Fibroblast of lung (primary cell): Measurements from ENCODE around the gene ZFAND2B. TPM values are rescaled to one million over a fixed set of nuclear protein-coding genes. Genes with fewer than 3 reads are reported as not detected.

Experiments used
- DNase-seq, 2 donors: peaks; one replicate each; pipeline versions ENCODE4 v3.0.0 to v3.0.0-alpha.2; 2010; ENCODE audit warnings: low read depth in 2 of 2
- H2AFZ ChIP-seq: 2 replicates; pipeline ENCODE4 v1.5.1; 2012; ENCODE audit warnings: low read length, control low read depth, inconsistent platforms
- H3K27ac ChIP-seq: 2 replicates; pipeline ENCODE4 v1.5.1; 2011; ENCODE audit warnings: low read length, control low read depth; ENCODE audit not compliant: insufficient read depth
- H3K27me3 ChIP-seq: 2 replicates; pipeline ENCODE4 v1.5.1; 2011; ENCODE audit warnings: mild to moderate bottlenecking, low read length; ENCODE audit not compliant: control insufficient read depth, insufficient read depth
- H3K36me3 ChIP-seq: 2 replicates; pipeline ENCODE4 v1.5.1; 2011; ENCODE audit warnings: low read length; ENCODE audit not compliant: control insufficient read depth, insufficient read depth
- H3K4me1 ChIP-seq: 2 replicates; pipeline ENCODE4 v1.5.1; 2011; ENCODE audit warnings: low read length; ENCODE audit not compliant: control insufficient read depth, insufficient read depth; ENCODE audit errors: extremely low read depth
- H3K4me2 ChIP-seq: 2 replicates; pipeline ENCODE4 v1.5.1; 2011; ENCODE audit warnings: low read length, control low read depth; ENCODE audit not compliant: insufficient read depth; ENCODE audit errors: extremely low read depth
- H3K4me3 ChIP-seq, 4 experiments: fragments of 200-600 bp in 1 of 4; sonication (generic) in 1 of 4; replicated peaks in 1 of 4; 2 replicates each; pipeline ENCODE4 v1.5.1; 2011 to 2016; ENCODE audit warnings: low read length in 4 of 4, low read depth in 3 of 4, mild to moderate bottlenecking in 3 of 4, control low read depth in 2 of 4, inconsistent platforms in 1 of 4, mixed read lengths in 1 of 4; ENCODE audit not compliant: insufficient read depth in 1 of 4; ENCODE audit errors: control extremely low read depth in 1 of 4
- H3K79me2 ChIP-seq: 2 replicates; pipeline ENCODE4 v1.5.1; 2012; ENCODE audit warnings: mild to moderate bottlenecking, low read length, inconsistent platforms; ENCODE audit not compliant: control insufficient read depth, insufficient read depth
- H3K9ac ChIP-seq: 2 replicates; pipeline ENCODE4 v1.5.1; 2011; ENCODE audit warnings: mild to moderate bottlenecking, low read length, control low read depth; ENCODE audit not compliant: insufficient read depth
- H3K9me3 ChIP-seq: 2 replicates; pipeline ENCODE4 v1.5.1; 2012; ENCODE audit warnings: low read depth, low read length; ENCODE audit not compliant: control insufficient read depth, insufficient read depth
- H4K20me1 ChIP-seq: 2 replicates; pipeline ENCODE4 v1.5.1; 2011; ENCODE audit warnings: low read length; ENCODE audit not compliant: control insufficient read depth, insufficient read depth; ENCODE audit errors: extremely low read depth
- EZH2 ChIP-seq: IDR thresholded peaks from 2 replicates; pipeline ENCODE4 v1.5.1; 2012; ENCODE audit warnings: low read length, control low read depth, mild to moderate bottlenecking; ENCODE audit errors: missing control alignments
- polyA plus RNA-seq, 2 donors: library from polyadenylated mRNA; depleted of rRNA in 1 of 2; stranded (reverse) in 1 of 2; unstranded in 1 of 2; fragments of >200 nt; gene quantifications; 2 replicates each; pipeline ENCODE4 v1.2.1, GENCODE V29; 2011 to 2012; ENCODE audit warnings: missing spikeins in 1 of 2
- total RNA-seq: library from RNA; depleted of rRNA; stranded (reverse); fragments of >200 nt; gene quantifications from 2 replicates; pipeline ENCODE4 v1.2.1, GENCODE V29; 2014
- TF ChIP-seq, protein P1 (sequence below), 2 donors: IDR thresholded peaks in 1 of 2; conservative IDR thresholded peaks in 1 of 2; 1 replicate in 1 of 2; 2 replicates in 1 of 2; pipeline ENCODE4 v1.5.1; 2011 to 2012; ENCODE audit warnings: low read length in 2 of 2, control low read depth in 1 of 2, inconsistent platforms in 1 of 2, low read depth in 1 of 2, mild to moderate bottlenecking in 1 of 2

ZFAND2B gene
- total and polyA plus RNA-seq, 2 donors (not counting 1 experiment from before 2014, with no cell fraction given) = 26.8 to 40.0 TPM

DNA sequence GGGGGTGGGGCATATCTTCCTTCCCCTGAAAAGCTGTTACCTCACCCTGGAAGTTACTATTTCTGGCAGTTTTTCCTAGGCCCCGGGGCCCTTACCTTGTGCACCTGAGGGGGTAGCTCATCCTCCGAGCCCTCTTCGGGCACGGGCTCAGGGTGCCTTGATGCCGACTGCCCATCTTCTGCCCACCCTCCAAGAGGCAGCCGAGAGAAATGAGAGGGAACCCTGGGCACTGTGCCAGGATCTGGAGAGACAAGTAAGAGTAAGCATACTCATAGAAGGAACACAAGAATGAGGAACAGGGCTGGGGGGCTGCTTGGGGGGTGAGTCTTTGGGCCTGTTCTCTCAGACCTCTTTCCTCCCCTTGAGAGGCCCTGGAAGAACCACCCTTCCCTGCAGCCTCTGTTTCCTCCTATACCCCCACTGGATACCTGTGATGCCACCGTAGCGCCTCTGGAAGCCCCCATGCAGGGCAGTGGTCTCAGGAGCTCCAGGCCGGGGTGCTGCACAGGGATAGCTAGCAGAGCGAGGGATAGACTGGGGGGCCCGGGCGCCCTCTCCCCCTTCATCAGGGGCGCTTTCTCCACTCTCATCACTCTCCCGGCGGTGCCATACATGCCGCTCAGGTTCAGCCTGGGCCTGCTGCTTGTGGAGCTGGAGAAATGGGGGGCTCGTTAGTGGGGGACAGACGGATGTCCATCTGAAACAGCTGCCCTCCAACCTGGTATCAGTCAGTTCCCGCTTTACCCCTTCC lies 14.2 kb downstream of the ZFAND2B start:
- no peak overlapping the region for H3K27ac ChIP-seq
- no peak overlapping the region for H2AFZ ChIP-seq
- no peak overlapping the region for H3K4me3 ChIP-seq
- H3K4me2 ChIP-seq = no peak overlapping the region
- TF ChIP-seq EZH2 = no peak
- TF ChIP-seq, protein P1, sequence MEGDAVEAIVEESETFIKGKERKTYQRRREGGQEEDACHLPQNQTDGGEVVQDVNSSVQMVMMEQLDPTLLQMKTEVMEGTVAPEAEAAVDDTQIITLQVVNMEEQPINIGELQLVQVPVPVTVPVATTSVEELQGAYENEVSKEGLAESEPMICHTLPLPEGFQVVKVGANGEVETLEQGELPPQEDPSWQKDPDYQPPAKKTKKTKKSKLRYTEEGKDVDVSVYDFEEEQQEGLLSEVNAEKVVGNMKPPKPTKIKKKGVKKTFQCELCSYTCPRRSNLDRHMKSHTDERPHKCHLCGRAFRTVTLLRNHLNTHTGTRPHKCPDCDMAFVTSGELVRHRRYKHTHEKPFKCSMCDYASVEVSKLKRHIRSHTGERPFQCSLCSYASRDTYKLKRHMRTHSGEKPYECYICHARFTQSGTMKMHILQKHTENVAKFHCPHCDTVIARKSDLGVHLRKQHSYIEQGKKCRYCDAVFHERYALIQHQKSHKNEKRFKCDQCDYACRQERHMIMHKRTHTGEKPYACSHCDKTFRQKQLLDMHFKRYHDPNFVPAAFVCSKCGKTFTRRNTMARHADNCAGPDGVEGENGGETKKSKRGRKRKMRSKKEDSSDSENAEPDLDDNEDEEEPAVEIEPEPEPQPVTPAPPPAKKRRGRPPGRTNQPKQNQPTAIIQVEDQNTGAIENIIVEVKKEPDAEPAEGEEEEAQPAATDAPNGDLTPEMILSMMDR (conservative IDR thresholded peaks at IDR 0.05 in 1 of 2, IDR thresholded peaks at IDR 0.05 in 1 of 2; ENCODE audit: low read depth in 1 of 2, low read length in 2 of 2) = no peak
- peaks cover 25% of the 10 kb centered on the region for H3K36me3 ChIP-seq
- no peak overlapping the region for H3K9ac ChIP-seq
- no peak for DNase-seq
- no peaks in the 10 kb centered on the region for H4K20me1 ChIP-seq
- H3K27me3 ChIP-seq = no peaks in the 10 kb centered on the region
- no peaks in the 10 kb centered on the region for H3K79me2 ChIP-seq
- peaks cover 13% of the 10 kb centered on the region for H3K4me1 ChIP-seq
- no peaks in the 10 kb centered on the region for H3K9me3 ChIP-seq

GRCh38 chr2:219221957-219222518 lies 15.5 kb downstream of the ZFAND2B start:
- H3K27ac ChIP-seq = no peak overlapping the region
- H3K9ac ChIP-seq = no peak overlapping the region
- H3K9me3 ChIP-seq = no peaks in the 10 kb centered on the region
- no peaks in the 10 kb centered on the region for H3K79me2 ChIP-seq
- TF ChIP-seq EZH2 = no peak
- TF ChIP-seq, protein P1 (conservative IDR thresholded peaks at IDR 0.05 in 1 of 2, IDR thresholded peaks at IDR 0.05 in 1 of 2; ENCODE audit: low read depth in 1 of 2, low read length in 2 of 2) = no peak
- no peak overlapping the region for H3K4me3 ChIP-seq
- no peaks in the 10 kb centered on the region for H3K27me3 ChIP-seq
- no peak overlapping the region for H2AFZ ChIP-seq
- peaks cover 24% of the 10 kb centered on the region for H3K36me3 ChIP-seq
- peaks cover 13% of the 10 kb centered on the region for H3K4me1 ChIP-seq
- no peaks in the 10 kb centered on the region for H4K20me1 ChIP-seq
- no peak overlapping the region for H3K4me2 ChIP-seq
- DNase-seq = no peak

GRCh38 chr2:219223831-219224610 lies 17.4 kb downstream of the ZFAND2B start:
- H2AFZ ChIP-seq = no peak overlapping the region
- H3K9ac ChIP-seq = no peak overlapping the region
- no peak overlapping the region for H3K4me2 ChIP-seq
- H3K9me3 ChIP-seq = no peaks in the 10 kb centered on the region
- H3K79me2 ChIP-seq = peaks cover 14% of the 10 kb centered on the region
- H3K36me3 ChIP-seq = peaks cover 24% of the 10 kb centered on the region
- H3K4me3 ChIP-seq = no peak overlapping the region
- no peak for DNase-seq
- peaks cover 4% of the 10 kb centered on the region for H3K4me1 ChIP-seq
- H3K27ac ChIP-seq = no peak overlapping the region
- no peaks in the 10 kb centered on the region for H3K27me3 ChIP-seq
- TF ChIP-seq EZH2 = no peak
- TF ChIP-seq, protein P1 (conservative IDR thresholded peaks at IDR 0.05 in 1 of 2, IDR thresholded peaks at IDR 0.05 in 1 of 2; ENCODE audit: low read depth in 1 of 2, low read length in 2 of 2) = no peak
- no peaks in the 10 kb centered on the region for H4K20me1 ChIP-seq
